H1 (cell line): ENCODE data around the gene THAP9.

Source experiments
- EP300 ChIP-seq, 2 experiments: IDR thresholded peaks; 1 replicate in 1 of 2; 2 replicates in 1 of 2; pipeline ENCODE4 v1.6.1; 2011 to 2012; ENCODE audit warnings: low read depth in 2 of 2, low read length in 2 of 2, mild to moderate bottlenecking in 2 of 2, borderline replicate concordance in 1 of 2, inconsistent platforms in 1 of 2, moderate library complexity in 1 of 2
- TF ChIP-seq, protein P1 (sequence below), 3 experiments: IDR thresholded peaks; 1 replicate in 2 of 3; 2 replicates in 1 of 3; pipeline versions ENCODE4 v1.5.1 to v1.6.1; 2011; ENCODE audit warnings: low read length in 3 of 3, mild to moderate bottlenecking in 3 of 3, inconsistent platforms in 2 of 3, low read depth in 1 of 3, moderate library complexity in 1 of 3; ENCODE audit not compliant: insufficient read depth in 1 of 3; ENCODE audit errors: control extremely low read depth in 1 of 3

- no peak for TF ChIP-seq EP300 (IDR thresholded peaks at IDR 0.05; ENCODE audit: borderline replicate concordance in 1 of 2, low read depth in 2 of 2, low read length in 2 of 2)
- TF ChIP-seq, protein P1, sequence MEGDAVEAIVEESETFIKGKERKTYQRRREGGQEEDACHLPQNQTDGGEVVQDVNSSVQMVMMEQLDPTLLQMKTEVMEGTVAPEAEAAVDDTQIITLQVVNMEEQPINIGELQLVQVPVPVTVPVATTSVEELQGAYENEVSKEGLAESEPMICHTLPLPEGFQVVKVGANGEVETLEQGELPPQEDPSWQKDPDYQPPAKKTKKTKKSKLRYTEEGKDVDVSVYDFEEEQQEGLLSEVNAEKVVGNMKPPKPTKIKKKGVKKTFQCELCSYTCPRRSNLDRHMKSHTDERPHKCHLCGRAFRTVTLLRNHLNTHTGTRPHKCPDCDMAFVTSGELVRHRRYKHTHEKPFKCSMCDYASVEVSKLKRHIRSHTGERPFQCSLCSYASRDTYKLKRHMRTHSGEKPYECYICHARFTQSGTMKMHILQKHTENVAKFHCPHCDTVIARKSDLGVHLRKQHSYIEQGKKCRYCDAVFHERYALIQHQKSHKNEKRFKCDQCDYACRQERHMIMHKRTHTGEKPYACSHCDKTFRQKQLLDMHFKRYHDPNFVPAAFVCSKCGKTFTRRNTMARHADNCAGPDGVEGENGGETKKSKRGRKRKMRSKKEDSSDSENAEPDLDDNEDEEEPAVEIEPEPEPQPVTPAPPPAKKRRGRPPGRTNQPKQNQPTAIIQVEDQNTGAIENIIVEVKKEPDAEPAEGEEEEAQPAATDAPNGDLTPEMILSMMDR (IDR thresholded peaks at IDR 0.05; ENCODE audit: control extremely low read depth in 1 of 3, insufficient read depth in 1 of 3, low read depth in 1 of 3, low read length in 3 of 3), result no peak
These were observed 32.0 kb upstream of the THAP9 start for GRCh38 chr4:82868572-82868971.
